Erythroblast (primary cell): ENCODE data around the gene PBX1.

Source experiments
- GATA1 ChIP-seq: IDR thresholded peaks from 2 replicates; pipeline ENCODE4 v1.6.1; 2011; ENCODE audit warnings: low read depth, mild to moderate bottlenecking, control low read depth, low read length, moderate library complexity
- POLR2A ChIP-seq: IDR thresholded peaks from 2 replicates; pipeline ENCODE4 v1.6.1; 2011; ENCODE audit warnings: mild to moderate bottlenecking, low read length

- TF ChIP-seq POLR2A = no peak
- no peak for TF ChIP-seq GATA1
Measured at GRCh38 chr1:164742745-164743144, 183.8 kb downstream of the PBX1 start.
